Measurements from ENCODE around the gene SLC25A39.
"Not testable (repeated sequence)": the region's sequence is repeated elsewhere in the genome, so short reads cannot be mapped to it uniquely, and the experiment has no call there.

The SLC25A39 gene

DNA sequence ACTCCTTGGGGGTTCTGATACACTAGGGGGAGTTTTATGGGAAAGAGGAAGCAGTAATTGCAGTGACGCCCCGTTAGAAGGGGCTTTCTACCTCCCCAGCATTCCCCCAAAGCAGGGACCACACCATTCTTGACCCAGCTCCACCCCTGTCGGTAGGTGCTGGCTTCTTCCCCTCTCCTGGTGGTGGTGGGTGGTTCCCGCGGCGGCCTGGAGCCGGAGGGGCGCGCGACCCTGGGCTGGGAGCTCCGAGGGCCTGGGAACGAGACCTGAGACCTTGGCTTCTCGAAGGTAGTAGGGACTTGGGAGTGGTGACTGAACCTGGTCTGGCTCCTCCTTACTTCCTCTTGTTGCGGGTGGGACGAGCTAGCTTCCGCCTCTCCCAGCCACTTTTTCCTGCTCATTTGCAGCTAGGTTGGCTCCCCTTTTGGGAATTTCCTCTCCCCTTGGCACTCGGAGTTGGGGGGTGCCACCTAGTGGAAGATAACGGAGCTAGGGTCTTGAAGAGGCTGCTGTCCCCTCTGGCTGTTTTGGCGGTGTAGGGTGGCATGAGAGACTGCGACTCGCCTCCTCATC, 20.9 kb upstream of the SLC25A39 start:
- Histone ChIP-seq H3K27me3 (no peaks in the 10 kb centered on the region), H3K9ac (peak overlapping the region; percentile 81 to 96 (median 85)), H3K36me3 (peaks cover 0 to 21% (median 15%) of the 10 kb centered on the region in 11 experiments; a peak in 16 of 22 replicates), H3K4me3 (peak overlapping the region; percentile 78 to 99 (median 84)), H3K4me1 (peaks cover 49 to 70% (median 57%) of the 10 kb centered on the region in 10 experiments), H3K9me3 (replicated peaks in 1 of 11) (peaks cover 0 to 2% (median 0%) of the 10 kb centered on the region in 11 experiments; a peak in 3 of 22 replicates), H4K20me1 (peaks cover 5 to 50% (median 17%) of the 10 kb centered on the region in 11 experiments; a peak in 17 of 22 replicates), H3K4me2 (peak overlapping the region; percentile 84 to 98 (median 94)), H3K27ac (peak overlapping the region; percentile 64 to 96 (median 84))
- no peak for TF ChIP-seq Cebpa-rat (IDR thresholded peaks at IDR 0.05)

- TF ChIP-seq Cebpa-rat (IDR thresholded peaks at IDR 0.05): no peak
- Histone ChIP-seq H3K27ac (peak within 1 kb of the TSS; percentile 64 to 96 (median 84)), H3K9me3 (replicated peaks in 1 of 11) (peaks cover 0 to 7% (median 0%) of the 10 kb centered on the region in 11 experiments; a peak in 3 of 22 replicates)
Measured at GRCh38 chr17:44344939-44345453, 20.4 kb upstream of the SLC25A39 start, which contains the start of gene GRN. GRN (plus strand) TSS chr17:44345302; CDS start chr17:44349165, 3,863 bp downstream.

GRCh38 chr17:44343510-44344209, 19.0 kb upstream of the SLC25A39 start:
- Histone ChIP-seq H3K9me3 (replicated peaks in 1 of 11) (peaks cover 0 to 7% (median 0%) of the 10 kb centered on the region in 11 experiments; a peak in 3 of 22 replicates), H3K9ac (peak overlapping the region in 4 of 11 experiments; percentile 15 to 85 (median 62); a peak in 2 of 22 replicates), H3K4me3 (no peak overlapping the region), H3K27ac (0 out of 22 replicates have a peak overlapping the region, but pooled peaks of 3 of the 11 experiments have one; percentile 78 to 95 (median 89)), H3K4me1 (peaks cover 45 to 71% (median 56%) of the 10 kb centered on the region in 10 experiments), H3K27me3 (no peaks in the 10 kb centered on the region), H3K4me2 (peak overlapping the region; percentile 74 to 97 (median 94); a peak in 20 of 22 replicates), H4K20me1 (peaks cover 0 to 31% (median 11%) of the 10 kb centered on the region in 11 experiments; a peak in 16 of 22 replicates), H3K36me3 (peaks cover 0 to 2% (median 0%) of the 10 kb centered on the region in 11 experiments; a peak in 5 of 22 replicates)
- TF ChIP-seq Cebpa-rat (IDR thresholded peaks at IDR 0.05): no peak

More at GRCh38 chr17:44344939-44345453, 20.4 kb upstream of the SLC25A39 start, which contains the start of gene GRN:
- Histone ChIP-seq H3K4me2 (peak within 1 kb of the TSS; percentile 84 to 98 (median 94)), H4K20me1 (peaks cover 5 to 44% (median 17%) of the 10 kb centered on the region in 11 experiments; a peak in 17 of 22 replicates), H3K9ac (peak within 1 kb of the TSS; percentile 81 to 96 (median 85)), H3K36me3 (peaks cover 0 to 15% (median 10%) of the 10 kb centered on the region in 11 experiments; a peak in 15 of 22 replicates), H3K4me3 (peak within 1 kb of the TSS; percentile 78 to 99 (median 84)), H3K27me3 (no peaks in the 10 kb centered on the region), H3K4me1 (peaks cover 49 to 71% (median 60%) of the 10 kb centered on the region in 10 experiments)

DNA sequence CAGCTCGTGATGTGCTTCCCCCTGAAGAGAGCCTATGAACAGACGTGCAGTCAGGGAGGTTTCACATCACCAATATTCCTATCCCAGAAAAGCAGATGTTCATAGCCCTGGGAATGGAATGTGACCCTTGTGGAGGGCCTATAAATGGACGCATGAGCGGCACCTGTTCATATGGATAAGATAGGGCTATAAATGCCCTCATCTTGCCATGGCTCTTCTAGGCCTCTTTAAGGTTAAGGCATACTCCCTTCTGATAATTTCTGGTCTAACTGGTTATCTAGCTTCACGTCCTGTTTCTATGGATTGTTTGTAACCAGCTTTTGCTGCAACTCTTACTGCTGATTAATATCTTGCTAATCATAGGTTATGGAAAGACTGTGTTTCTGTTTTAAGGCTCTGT, 15.9 kb upstream of the SLC25A39 start:
- not testable (repeated sequence) for H3K4me3 ChIP-seq, H3K9ac ChIP-seq, H3K36me3 ChIP-seq

GRCh38 chr17:44338702-44339101, 14.1 kb upstream of the SLC25A39 start:
- Histone ChIP-seq H3K27me3 (no peaks in the 10 kb centered on the region), H3K9me3 (replicated peaks in 1 of 11) (peaks cover 0 to 7% (median 0%) of the 10 kb centered on the region in 11 experiments; a peak in 3 of 22 replicates), H3K4me3 (no peak overlapping the region), H4K20me1 (no peaks in the 10 kb centered on the region), H3K36me3 (no peaks in the 10 kb centered on the region), H3K9ac (peak overlapping the region in 3 of 11 experiments; percentile 2 to 37 (median 31); a peak in 3 of 22 replicates), H3K4me1 (peaks cover 9 to 65% (median 33%) of the 10 kb centered on the region in 10 experiments; a peak in 19 of 20 replicates), H3K27ac (peak overlapping the region in 2 of 11 experiments; percentile 39 to 46; a peak in 4 of 22 replicates), H3K4me2 (peak overlapping the region; percentile 6 to 70 (median 55); a peak in 18 of 22 replicates)
- TF ChIP-seq Cebpa-rat (IDR thresholded peaks at IDR 0.05): no peak

More for the DNA sequence above, 15.9 kb upstream of the SLC25A39 start:
- not testable (repeated sequence) for H3K9me3 ChIP-seq (replicated peaks in 1 of 11); H3K27me3 ChIP-seq; H4K20me1 ChIP-seq
- peak overlapping the region in 6 of 11 experiments; percentile 28 to 63 (median 40); a peak in 10 of 22 replicates for H3K4me2 ChIP-seq
- peaks cover 17 to 57% (median 32%) of the 10 kb centered on the region in 10 experiments for H3K4me1 ChIP-seq
- peak overlapping the region in 4 of 11 experiments; percentile 28 to 48 (median 35); a peak in 5 of 22 replicates for H3K27ac ChIP-seq

DNA sequence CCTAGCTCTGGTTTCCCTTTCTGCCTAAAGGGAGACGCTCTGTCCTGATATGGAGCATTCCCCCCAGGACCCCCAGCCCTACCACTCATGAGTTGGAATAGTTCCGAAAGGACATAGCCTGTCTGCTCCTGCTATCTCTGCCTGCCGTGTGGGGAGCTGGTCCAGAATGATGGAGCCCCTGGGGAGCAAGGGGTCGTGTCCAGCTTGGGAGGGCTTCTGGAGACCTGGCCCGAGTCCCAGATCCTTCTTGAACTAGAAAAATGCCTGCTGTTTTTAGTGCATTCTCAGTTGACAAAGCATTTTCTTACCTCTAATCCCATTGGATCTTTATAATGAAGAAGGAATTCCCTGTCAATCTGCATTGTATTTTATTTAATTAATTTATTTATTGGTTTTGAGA, 11.3 kb upstream of the SLC25A39 start:
- no peaks in the 10 kb centered on the region for H3K36me3 ChIP-seq
- TF ChIP-seq Cebpa-rat (IDR thresholded peaks at IDR 0.05): no peak
- peaks cover 20 to 75% (median 52%) of the 10 kb centered on the region in 10 experiments for H3K4me1 ChIP-seq

DNA sequence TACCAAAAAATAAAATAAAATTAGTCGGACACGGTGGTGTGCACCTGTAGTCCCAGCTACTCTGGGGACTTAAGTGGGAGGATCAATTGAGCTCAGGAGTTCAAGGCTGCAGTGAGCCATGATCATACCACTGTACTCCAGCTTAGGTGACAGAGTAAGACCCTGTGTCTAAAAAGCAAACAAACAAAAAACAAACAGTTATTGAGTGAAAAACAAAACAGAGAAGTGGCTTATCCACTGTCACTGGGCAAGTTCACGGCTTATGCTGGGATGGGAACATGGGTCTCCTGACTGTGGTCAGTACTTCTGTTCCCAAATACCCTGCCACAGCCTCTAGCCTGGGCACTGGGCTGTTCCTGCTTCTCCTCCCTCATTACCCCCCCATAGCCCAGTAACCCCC, 10.9 kb upstream of the SLC25A39 start:
- Histone ChIP-seq H4K20me1 (no peaks in the 10 kb centered on the region), H3K4me2 (peak overlapping the region in 2 of 11 experiments; percentile 75 to 81; a peak in 4 of 22 replicates), H3K9ac (no peak overlapping the region), H3K4me3 (no peak overlapping the region), H3K9me3 (replicated peaks in 1 of 11) (peaks cover 0 to 5% (median 0%) of the 10 kb centered on the region in 11 experiments; a peak in 3 of 22 replicates), H3K36me3 (no peaks in the 10 kb centered on the region), H3K4me1 (peaks cover 23 to 76% (median 54%) of the 10 kb centered on the region in 10 experiments), H3K27ac (no peak overlapping the region), H3K27me3 (no peaks in the 10 kb centered on the region)
- TF ChIP-seq Cebpa-rat (IDR thresholded peaks at IDR 0.05): no peak

More for the DNA sequence above, 11.3 kb upstream of the SLC25A39 start:
- peaks cover 0 to 7% (median 0%) of the 10 kb centered on the region in 11 experiments; a peak in 3 of 22 replicates for H3K9me3 ChIP-seq (replicated peaks in 1 of 11)
- H3K27ac ChIP-seq: no peak overlapping the region
- H3K27me3 ChIP-seq: no peaks in the 10 kb centered on the region
- no peaks in the 10 kb centered on the region for H4K20me1 ChIP-seq
- H3K4me2 ChIP-seq: peak overlapping the region in 2 of 11 experiments; percentile 75 to 81; a peak in 4 of 22 replicates
- no peak overlapping the region for H3K9ac ChIP-seq
- no peak overlapping the region for H3K4me3 ChIP-seq

GRCh38 chr17:44334727-44335126, 10.1 kb upstream of the SLC25A39 start:
- Histone ChIP-seq H3K36me3 (no peaks in the 10 kb centered on the region), H3K4me2 (peak overlapping the region in 8 of 11 experiments; percentile 23 to 81 (median 42); a peak in 9 of 22 replicates), H4K20me1 (no peaks in the 10 kb centered on the region), H3K4me1 (peaks cover 23 to 67% (median 49%) of the 10 kb centered on the region in 10 experiments), H3K27ac (0 out of 22 replicates have a peak overlapping the region, but pooled peaks of 1 of the 11 experiments have one; percentile 50), H3K27me3 (no peaks in the 10 kb centered on the region), H3K9ac (no peak overlapping the region), H3K4me3 (no peak overlapping the region), H3K9me3 (replicated peaks in 1 of 11) (no peaks in the 10 kb centered on the region)
- no peak for TF ChIP-seq Cebpa-rat (IDR thresholded peaks at IDR 0.05)

Data from BLaER1 treated with 17β-estradiol and CSF1 and Interleukin-3, amounts not matched to agents 10 nM and 100 nM (cell line).